Measurements from ENCODE around the gene MBD3L2B.

MBD3L2B gene

DNA sequence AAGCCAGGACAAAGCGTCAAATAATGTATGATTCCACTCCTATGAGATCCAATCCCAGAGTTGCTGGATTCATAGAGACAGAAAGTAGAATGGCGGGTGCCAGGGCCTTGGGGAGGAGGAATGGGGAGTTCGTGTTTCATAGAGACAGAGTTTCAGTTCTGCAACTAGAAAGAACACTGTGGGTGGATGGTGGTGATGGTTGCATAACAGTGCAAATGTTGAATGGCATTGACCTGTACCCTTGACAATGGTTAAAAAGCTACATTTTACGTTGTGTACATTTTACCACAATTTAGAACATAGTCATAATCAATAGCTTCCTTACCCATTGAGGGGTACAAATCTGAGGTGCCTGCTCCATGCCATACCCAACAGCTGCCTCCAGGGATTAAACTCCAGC is 33.4 kb downstream of the MBD3L2B start:
- Histone ChIP-seq H3K4me1 (ENCODE audit: control insufficient read depth in 1 of 2, insufficient read depth in 2 of 2, low read length in 2 of 2) (no peaks in the 10 kb centered on the region), H3K4me3 (ENCODE audit: low read depth in 1 of 2, low read length in 2 of 2) (no peak overlapping the region), H3K27ac (ENCODE audit: low read length) (no peak overlapping the region), H3K36me3 (ENCODE audit: control insufficient read depth in 1 of 2, insufficient read depth in 2 of 2, low read length in 2 of 2) (no peaks in the 10 kb centered on the region), H3K9me3 (ENCODE audit: control insufficient read depth in 1 of 2, low read length in 2 of 2) (peaks cover 8 to 34% of the 10 kb centered on the region in 2 donors), H3K27me3 (ENCODE audit: low read depth, low read length) (no peaks in the 10 kb centered on the region)

- H3K27ac ChIP-seq (ENCODE audit: low read length): no peak overlapping the region
- H3K4me3 ChIP-seq (ENCODE audit: low read depth in 1 of 2, low read length in 2 of 2): no peak overlapping the region
- no peaks in the 10 kb centered on the region for H3K27me3 ChIP-seq (ENCODE audit: low read depth, low read length)
- H3K9me3 ChIP-seq (ENCODE audit: control insufficient read depth in 1 of 2, low read length in 2 of 2): peaks cover 9 to 36% of the 10 kb centered on the region in 2 donors
- H3K36me3 ChIP-seq (ENCODE audit: control insufficient read depth in 1 of 2, insufficient read depth in 2 of 2, low read length in 2 of 2): no peaks in the 10 kb centered on the region
- H3K4me1 ChIP-seq (ENCODE audit: control insufficient read depth in 1 of 2, insufficient read depth in 2 of 2, low read length in 2 of 2): no peaks in the 10 kb centered on the region
Observed at GRCh38 chr19:6983448-6983847, 37.8 kb downstream of the MBD3L2B start.

DNA sequence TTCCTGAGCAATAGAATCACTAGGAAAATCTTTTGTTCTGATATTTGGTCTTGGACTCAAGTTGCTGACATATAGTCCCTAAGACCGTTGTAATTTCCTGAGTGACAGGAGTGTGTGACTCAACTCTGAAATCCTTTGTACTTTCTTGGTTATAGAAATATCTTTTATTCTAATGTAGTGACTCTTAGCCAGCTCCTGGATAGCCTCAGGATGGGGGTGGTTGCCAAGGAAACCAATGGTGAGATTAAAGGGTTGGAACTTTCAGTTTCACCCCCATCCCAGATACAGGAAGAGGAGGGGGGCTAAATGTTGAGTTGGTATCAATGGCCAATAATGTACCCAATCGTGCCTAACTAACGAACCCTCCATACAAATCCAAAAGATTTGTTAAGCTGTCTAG is 41.8 kb downstream of the MBD3L2B start:
- no peak overlapping the region for H3K4me3 ChIP-seq (ENCODE audit: low read depth in 1 of 2, low read length in 2 of 2)
- peaks cover 15 to 28% of the 10 kb centered on the region in 2 donors for H3K9me3 ChIP-seq (ENCODE audit: control insufficient read depth in 1 of 2, low read length in 2 of 2)
- no peak overlapping the region for H3K27ac ChIP-seq (ENCODE audit: low read length)
- no peaks in the 10 kb centered on the region for H3K27me3 ChIP-seq (ENCODE audit: low read depth, low read length)
- no peaks in the 10 kb centered on the region for H3K4me1 ChIP-seq (ENCODE audit: control insufficient read depth in 1 of 2, insufficient read depth in 2 of 2, low read length in 2 of 2)
- no peaks in the 10 kb centered on the region for H3K36me3 ChIP-seq (ENCODE audit: control insufficient read depth in 1 of 2, insufficient read depth in 2 of 2, low read length in 2 of 2)

DNA sequence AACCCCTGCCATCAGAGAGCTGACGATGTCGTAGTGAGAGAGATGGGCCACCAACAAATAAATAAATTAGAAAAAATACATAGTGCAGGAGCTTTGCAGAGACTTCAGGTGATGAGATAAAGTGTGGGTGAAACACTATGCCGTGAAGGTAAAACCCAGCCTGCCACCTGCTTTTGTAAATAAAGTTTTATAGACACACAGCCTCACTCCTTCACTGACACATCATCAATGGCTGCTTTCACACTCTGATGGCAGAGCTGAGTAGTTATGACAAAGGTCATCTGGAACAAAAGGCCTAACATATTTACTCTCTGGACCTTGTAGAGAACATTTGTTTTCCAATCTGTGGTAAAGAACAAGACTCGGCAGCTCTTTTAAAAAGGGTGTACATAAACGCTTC is 45.0 kb downstream of the MBD3L2B start:
- no peaks in the 10 kb centered on the region for H3K36me3 ChIP-seq (ENCODE audit: control insufficient read depth in 1 of 2, insufficient read depth in 2 of 2, low read length in 2 of 2)
- no peaks in the 10 kb centered on the region for H3K27me3 ChIP-seq (ENCODE audit: low read depth, low read length)
- H3K9me3 ChIP-seq (ENCODE audit: control insufficient read depth in 1 of 2, low read length in 2 of 2): peaks cover 13 to 15% of the 10 kb centered on the region in 2 donors
- H3K4me3 ChIP-seq (ENCODE audit: low read depth in 1 of 2, low read length in 2 of 2): no peak overlapping the region
- no peak overlapping the region for H3K27ac ChIP-seq (ENCODE audit: low read length)
- no peaks in the 10 kb centered on the region for H3K4me1 ChIP-seq (ENCODE audit: control insufficient read depth in 1 of 2, insufficient read depth in 2 of 2, low read length in 2 of 2)

DNA sequence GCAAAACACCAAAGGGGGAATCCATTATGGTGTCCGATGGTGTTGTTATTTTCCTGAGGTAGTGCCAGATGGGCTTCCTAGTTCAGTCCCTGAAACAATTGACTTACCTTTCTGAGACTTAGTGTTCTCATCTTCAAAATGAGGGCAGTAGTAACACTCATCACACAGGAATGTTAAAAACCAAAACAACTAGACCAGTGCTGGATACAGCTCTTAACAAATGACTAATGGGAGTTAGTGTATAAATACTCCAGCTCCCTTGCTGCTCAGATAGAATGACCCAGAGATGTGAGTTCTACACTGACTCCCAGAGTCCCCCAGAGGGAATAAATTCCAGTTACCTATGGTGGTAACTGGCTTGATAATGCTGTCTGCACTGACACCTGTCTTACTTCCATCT is 49.9 kb downstream of the MBD3L2B start:
- H3K4me1 ChIP-seq (ENCODE audit: control insufficient read depth in 1 of 2, insufficient read depth in 2 of 2, low read length in 2 of 2): no peaks in the 10 kb centered on the region
- no peak overlapping the region for H3K4me3 ChIP-seq (ENCODE audit: low read depth in 1 of 2, low read length in 2 of 2)
- no peak overlapping the region for H3K27ac ChIP-seq (ENCODE audit: low read length)
- no peaks in the 10 kb centered on the region for H3K9me3 ChIP-seq (ENCODE audit: control insufficient read depth in 1 of 2, low read length in 2 of 2)
- no peaks in the 10 kb centered on the region for H3K27me3 ChIP-seq (ENCODE audit: low read depth, low read length)
- no peaks in the 10 kb centered on the region for H3K36me3 ChIP-seq (ENCODE audit: control insufficient read depth in 1 of 2, insufficient read depth in 2 of 2, low read length in 2 of 2)

DNA sequence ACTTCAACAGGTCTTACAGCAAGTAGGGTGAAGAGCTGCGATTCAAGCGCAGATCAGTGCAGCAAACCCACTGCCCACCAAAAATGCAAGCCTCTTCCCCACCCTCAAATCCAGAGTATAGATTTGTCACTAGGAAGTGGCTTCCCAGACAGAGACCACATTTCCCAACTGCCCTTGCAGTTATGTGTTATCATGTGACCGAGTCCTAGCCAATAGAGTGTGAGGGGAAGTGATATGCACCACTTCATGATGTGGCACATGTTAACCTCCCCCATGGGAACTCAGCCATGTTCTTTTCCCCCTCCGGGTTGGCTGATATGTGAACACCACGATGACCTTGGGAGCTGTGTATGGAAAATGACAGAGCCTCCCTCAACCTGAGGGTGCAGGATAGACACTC is 50.8 kb downstream of the MBD3L2B start:
- H3K4me1 ChIP-seq (ENCODE audit: control insufficient read depth in 1 of 2, insufficient read depth in 2 of 2, low read length in 2 of 2): no peaks in the 10 kb centered on the region
- H3K4me3 ChIP-seq (ENCODE audit: low read depth in 1 of 2, low read length in 2 of 2): no peak overlapping the region
- H3K27me3 ChIP-seq (ENCODE audit: low read depth, low read length): no peaks in the 10 kb centered on the region
- H3K9me3 ChIP-seq (ENCODE audit: control insufficient read depth in 1 of 2, low read length in 2 of 2): no peaks in the 10 kb centered on the region
- no peak overlapping the region for H3K27ac ChIP-seq (ENCODE audit: low read length)
- H3K36me3 ChIP-seq (ENCODE audit: control insufficient read depth in 1 of 2, insufficient read depth in 2 of 2, low read length in 2 of 2): no peaks in the 10 kb centered on the region

GRCh38 chr19:6970021-6970420 is 51.2 kb downstream of the MBD3L2B start:
- no peaks in the 10 kb centered on the region for H3K9me3 ChIP-seq (ENCODE audit: control insufficient read depth in 1 of 2, low read length in 2 of 2)
- H3K4me1 ChIP-seq (ENCODE audit: control insufficient read depth in 1 of 2, insufficient read depth in 2 of 2, low read length in 2 of 2): no peaks in the 10 kb centered on the region
- H3K27me3 ChIP-seq (ENCODE audit: low read depth, low read length): no peaks in the 10 kb centered on the region
- H3K4me3 ChIP-seq (ENCODE audit: low read depth in 1 of 2, low read length in 2 of 2): no peak overlapping the region
- no peaks in the 10 kb centered on the region for H3K36me3 ChIP-seq (ENCODE audit: control insufficient read depth in 1 of 2, insufficient read depth in 2 of 2, low read length in 2 of 2)
- H3K27ac ChIP-seq (ENCODE audit: low read length): no peak overlapping the region

- no peak overlapping the region for H3K27ac ChIP-seq (ENCODE audit: low read length)
Observed at GRCh38 chr19:6969490-6969889, 51.7 kb downstream of the MBD3L2B start.

More at GRCh38 chr19:6969490-6969889, 51.7 kb downstream of the MBD3L2B start:
- H3K27me3 ChIP-seq (ENCODE audit: low read depth, low read length): no peaks in the 10 kb centered on the region
- no peak overlapping the region for H3K4me3 ChIP-seq (ENCODE audit: low read depth in 1 of 2, low read length in 2 of 2)
- H3K4me1 ChIP-seq (ENCODE audit: control insufficient read depth in 1 of 2, insufficient read depth in 2 of 2, low read length in 2 of 2): no peaks in the 10 kb centered on the region
- no peaks in the 10 kb centered on the region for H3K36me3 ChIP-seq (ENCODE audit: control insufficient read depth in 1 of 2, insufficient read depth in 2 of 2, low read length in 2 of 2)
- H3K9me3 ChIP-seq (ENCODE audit: control insufficient read depth in 1 of 2, low read length in 2 of 2): no peaks in the 10 kb centered on the region

Measured in muscle layer of duodenum (tissue), 2 donors.